SK-N-SH (cell line): ENCODE data around the gene SORBS1. TPM values are rescaled to one million over a fixed set of nuclear protein-coding genes. Genes with fewer than 3 reads are reported as not detected.

Experiments
- CTCF ChIA-PET: fragments of 300-600, 350-600 bp; formaldehyde crosslinking; extraction: SDS; loops from one replicate; lab custom pipeline; 2021; lab: Yijun Ruan, JAX
- POLR2A ChIA-PET: fragments of 350-600 bp; sonication (Branson Sonifier 250); formaldehyde crosslinking; extraction: SDS; loops from one replicate; lab custom pipeline; 2020; ENCODE audit warnings: antibody characterized with exemption, inconsistent platforms; lab: Yijun Ruan, JAX
- DNase-seq: peaks from one replicate; pipeline ENCODE4 v3.0.0; 2012
- H2AFZ ChIP-seq: fragments of 200-600 bp; sonication (generic); 2 replicates; pipeline ENCODE4 v1.8.1; 2016; ENCODE audit warnings: antibody characterized with exemption, mild to moderate bottlenecking, low read depth
- H3F3A ChIP-seq: fragments of 200-600 bp; sonication (generic); replicated peaks from 2 replicates; pipeline ENCODE3; 2016; ENCODE audit warnings: antibody characterized with exemption, mild to moderate bottlenecking; ENCODE audit not compliant: insufficient read depth
- H3K27ac ChIP-seq, 2 experiments: fragments of 200-500 bp in 1 of 2; fragments of 200-600 bp in 1 of 2; sonication (Bioruptor generic) in 1 of 2; sonication (generic), shearing (Covaris generic) in 1 of 2; 2 replicates each; pipeline versions ENCODE4 v1.5.1 to v1.6.1; 2014 to 2016; ENCODE audit warnings: low read depth in 2 of 2, inconsistent platforms in 1 of 2, low read length in 1 of 2, mild to moderate bottlenecking in 1 of 2, mixed read lengths in 1 of 2
- H3K27me3 ChIP-seq: fragments of 200-600 bp; sonication (generic), shearing (Covaris generic); 2 replicates; pipeline ENCODE4 v1.6.1; 2016; ENCODE audit warnings: mixed run types; ENCODE audit not compliant: insufficient read depth
- H3K36me3 ChIP-seq, 2 experiments: fragments of 200-500 bp in 1 of 2; fragments of 200-600 bp in 1 of 2; sonication (Bioruptor generic) in 1 of 2; sonication (generic) in 1 of 2; replicated peaks in 1 of 2; 2 replicates each; pipeline versions ENCODE3 to v1.5.1; 2014 to 2016; ENCODE audit warnings: low read length in 1 of 2, mild to moderate bottlenecking in 1 of 2; ENCODE audit not compliant: insufficient read depth in 2 of 2, control insufficient read depth in 1 of 2
- H3K4me1 ChIP-seq, 2 experiments: fragments of 200-500 bp in 1 of 2; fragments of 200-600 bp in 1 of 2; sonication (Bioruptor generic) in 1 of 2; sonication (generic), shearing (Covaris generic) in 1 of 2; 2 replicates each; pipeline versions ENCODE4 v1.5.1 to v1.6.1; 2014 to 2016; ENCODE audit warnings: low read depth in 1 of 2, low read length in 1 of 2, mixed run types in 1 of 2; ENCODE audit not compliant: insufficient read depth in 2 of 2, control insufficient read depth in 1 of 2
- H3K4me2 ChIP-seq: fragments of 200-600 bp; sonication (generic), shearing (Covaris generic); 2 replicates; pipeline ENCODE4 v1.6.1; 2017; ENCODE audit warnings: mixed run types
- H3K4me3 ChIP-seq, 2 experiments: fragments of 200-500 bp in 1 of 2; fragments of 200-600 bp in 1 of 2; sonication (Bioruptor generic) in 1 of 2; sonication (generic), shearing (Covaris generic) in 1 of 2; 2 replicates each; pipeline versions ENCODE4 v1.5.1 to v1.8.1; 2014 to 2016; ENCODE audit warnings: low read depth in 2 of 2, inconsistent platforms in 1 of 2, low read length in 1 of 2, mild to moderate bottlenecking in 1 of 2, mixed read lengths in 1 of 2, moderate library complexity in 1 of 2
- H3K79me2 ChIP-seq: fragments of 200-600 bp; sonication (generic); 2 replicates; pipeline ENCODE4 v1.8.1; 2017; ENCODE audit warnings: mild to moderate bottlenecking; ENCODE audit not compliant: insufficient read depth
- H3K9ac ChIP-seq: fragments of 200-600 bp; sonication (generic); 2 replicates; pipeline ENCODE4 v1.6.1; 2017; ENCODE audit warnings: mixed run types
- H3K9me2 ChIP-seq: fragments of 200-600 bp; sonication (generic); 2 replicates; pipeline ENCODE4 v1.6.1; 2017; ENCODE audit warnings: mixed run types
- H3K9me3 ChIP-seq: fragments of 200-600 bp; sonication (generic); 2 replicates; pipeline ENCODE4 v1.6.1; 2017; ENCODE audit warnings: mixed run types, mild to moderate bottlenecking, moderate library complexity
- H4K20me1 ChIP-seq: fragments of 200-600 bp; sonication (generic); 2 replicates; pipeline ENCODE4 v1.6.1; 2017; ENCODE audit warnings: mild to moderate bottlenecking, mixed run types; ENCODE audit not compliant: insufficient read depth
- CTCF ChIP-seq: fragments of 200-600 bp; sonication (generic); IDR thresholded peaks from 2 replicates; pipeline ENCODE4 v1.6.1; 2017; ENCODE audit warnings: antibody characterized with exemption, mild to moderate bottlenecking, moderate library complexity
- ELF1 ChIP-seq: IDR thresholded peaks from 2 replicates; pipeline ENCODE4 v1.4.0; 2012
- EP300 ChIP-seq, 2 experiments: IDR thresholded peaks; 2 replicates each; pipeline versions ENCODE4 v1.4.0 to v1.6.1; 2012; ENCODE audit warnings: borderline replicate concordance in 1 of 2, low read depth in 1 of 2, low read length in 1 of 2
- EZH2phosphoT487 ChIP-seq: fragments of 200-600 bp; sonication (generic); IDR thresholded peaks from 2 replicates; pipeline ENCODE4 v1.6.1; 2017; ENCODE audit warnings: low read depth, mixed run types, mild to moderate bottlenecking, antibody characterized with exemption, moderate library complexity, borderline replicate concordance
- FOSL2 ChIP-seq: IDR thresholded peaks from 2 replicates; pipeline ENCODE4 v1.4.0; 2012; ENCODE audit warnings: low read depth, mild to moderate bottlenecking, moderate library complexity, borderline replicate concordance
- FOXM1 ChIP-seq: IDR thresholded peaks from 2 replicates; pipeline ENCODE4 v1.4.0; 2012; ENCODE audit warnings: low read depth, mild to moderate bottlenecking
- GATA2 ChIP-seq: sonication (generic); formaldehyde crosslinking; IDR thresholded peaks from 2 replicates; pipeline ENCODE4 v1.5.0; 2020; ENCODE audit warnings: mild to moderate bottlenecking, missing genetic modification reagents
- MAX ChIP-seq: IDR thresholded peaks from 2 replicates; pipeline ENCODE4 v1.4.0; 2012; ENCODE audit warnings: low read depth
- MEF2A ChIP-seq: IDR thresholded peaks from 2 replicates; pipeline ENCODE4 v1.4.0; 2012; ENCODE audit warnings: low read depth, borderline replicate concordance
- MXI1 ChIP-seq: IDR thresholded peaks from 2 replicates; pipeline ENCODE4 v1.6.1; 2012; ENCODE audit warnings: mild to moderate bottlenecking, low read depth, low read length, improper control_type of control experiment
- NFIC ChIP-seq: IDR thresholded peaks from 2 replicates; pipeline ENCODE4 v1.4.0; 2012; ENCODE audit warnings: borderline replicate concordance
- NRF1 ChIP-seq: IDR thresholded peaks from 2 replicates; pipeline ENCODE4 v1.6.1; 2012; ENCODE audit warnings: low read depth, mild to moderate bottlenecking, low read length
- PBX3 ChIP-seq: IDR thresholded peaks from 2 replicates; pipeline ENCODE4; 2012
- RCOR1 ChIP-seq: fragments of 150-350 bp; IDR thresholded peaks from 2 replicates; pipeline ENCODE4 v1.6.1; 2017; ENCODE audit warnings: antibody characterized with exemption, low read length
- REST ChIP-seq: IDR thresholded peaks from 2 replicates; pipeline ENCODE4 v1.6.1; 2012; ENCODE audit warnings: mild to moderate bottlenecking, low read depth, low read length, moderate library complexity
- RXRA ChIP-seq: IDR thresholded peaks from 2 replicates; pipeline ENCODE4 v1.4.0; 2012; ENCODE audit warnings: low read depth, mild to moderate bottlenecking, borderline replicate concordance
- SIN3A ChIP-seq: IDR thresholded peaks from 2 replicates; pipeline ENCODE4 v1.6.1; 2012; ENCODE audit warnings: low read depth, mild to moderate bottlenecking, low read length, moderate library complexity, borderline replicate concordance
- SMC3 ChIP-seq: IDR thresholded peaks from 2 replicates; pipeline ENCODE4 v1.6.1; 2012; ENCODE audit warnings: low read depth, low read length, improper control_type of control experiment
- TAF1 ChIP-seq: IDR thresholded peaks from 2 replicates; pipeline ENCODE4 v1.6.1; 2012; ENCODE audit warnings: low read depth, mild to moderate bottlenecking, low read length, moderate library complexity, borderline replicate concordance
- TCF12 ChIP-seq: IDR thresholded peaks from 2 replicates; pipeline ENCODE4 v1.4.0; 2012
- USF1 ChIP-seq: IDR thresholded peaks from 2 replicates; pipeline ENCODE4 v1.4.0; 2012; ENCODE audit warnings: low read depth, borderline replicate concordance
- YY1 ChIP-seq: IDR thresholded peaks from 2 replicates; pipeline ENCODE4 v1.4.0; 2012; ENCODE audit warnings: low read depth, mild to moderate bottlenecking
- WGBS: methylation state at CpG from one replicate; pipeline ENCODE4 v1.1.6; 2017; ENCODE audit warnings: low lambda C conversion rate; 5-methylcytosine and 5-hydroxymethylcytosine counted together
- polyA plus RNA-seq, 3 experiments: library from polyadenylated mRNA; depleted of rRNA; stranded (reverse); fragments of >200 nt; gene quantifications; 2 replicates each; pipeline ENCODE4 v1.2.3, GENCODE V29; 2012

Gene SORBS1
- polyA plus RNA-seq, 1 of the 3 experiments (the other 2 are of a cell fraction), result 0.36 TPM

- no peak overlapping the region for H2AFZ ChIP-seq
- H3K4me2 ChIP-seq, result no peak overlapping the region
- H3K4me1 ChIP-seq, result no peaks in the 10 kb centered on the region; a peak in 1 of 4 replicates
- H3K4me3 ChIP-seq, result no peak overlapping the region
- H3K36me3 ChIP-seq, result no peaks in the 10 kb centered on the region
- H3F3A ChIP-seq, result no peaks in the 10 kb centered on the region
- no peak for TF ChIP-seq FOSL2
- no peak for TF ChIP-seq NRF1
- no peak for TF ChIP-seq MAX
- TF ChIP-seq TCF12, result no peak
- TF ChIP-seq EP300 (IDR thresholded peaks at IDR 0.05; ENCODE audit: borderline replicate concordance in 1 of 2, low read depth in 1 of 2, low read length in 1 of 2), result no peak
- no peak for TF ChIP-seq MXI1
- TF ChIP-seq YY1, result no peak
- no peak for TF ChIP-seq GATA2
- TF ChIP-seq ELF1, result no peak
- no peak for TF ChIP-seq SMC3
- TF ChIP-seq EZH2phosphoT487, result no peak
- no peak for TF ChIP-seq PBX3
- no peak for TF ChIP-seq FOXM1
- TF ChIP-seq NFIC, result no peak
- no peak for TF ChIP-seq CTCF
- H3K27ac ChIP-seq, result no peak overlapping the region
- H3K9ac ChIP-seq, result no peak overlapping the region
- H3K27me3 ChIP-seq, result no peaks in the 10 kb centered on the region
- no peaks in the 10 kb centered on the region for H3K79me2 ChIP-seq
- ChIA-PET POLR2A (no interaction called here), CTCF (no interaction called here)
- no peaks in the 10 kb centered on the region for H3K9me3 ChIP-seq
- no peaks in the 10 kb centered on the region for H4K20me1 ChIP-seq
- H3K9me2 ChIP-seq, result no peaks in the 10 kb centered on the region
- 63% methylated on average over 3 of the region's 3 CpGs for WGBS
- no peak for DNase-seq
Measured at GRCh38 chr10:95397747-95398146, 163.4 kb downstream of the SORBS1 start.

GRCh38 chr10:95395947-95396449 lies 165.2 kb downstream of the SORBS1 start:
- H2AFZ ChIP-seq, result no peak overlapping the region
- H3K27me3 ChIP-seq, result no peaks in the 10 kb centered on the region
- 75% methylated on average over 6 of the region's 10 CpGs for WGBS
- DNase-seq, result no peak
- no peak overlapping the region for H3K4me2 ChIP-seq
- H3F3A ChIP-seq, result no peaks in the 10 kb centered on the region
- no peaks in the 10 kb centered on the region for H3K9me2 ChIP-seq
- H3K4me1 ChIP-seq, result no peaks in the 10 kb centered on the region; a peak in 1 of 4 replicates
- no peaks in the 10 kb centered on the region for H3K36me3 ChIP-seq
- CTCF ChIA-PET, result interaction anchor here (1.0 to 2.1 kb wide), 4 partner anchors 21 to 205 kb away, joined by 3 to 6 read pairs (median 4); no protein-coding TSS in a partner anchor
- POLR2A ChIA-PET, result no interaction called here
- no peaks in the 10 kb centered on the region for H3K79me2 ChIP-seq
- H3K4me3 ChIP-seq, result no peak overlapping the region
- no peak overlapping the region for H3K27ac ChIP-seq
- no peaks in the 10 kb centered on the region for H3K9me3 ChIP-seq
- H3K9ac ChIP-seq, result no peak overlapping the region
- H4K20me1 ChIP-seq, result no peaks in the 10 kb centered on the region
- TF ChIP-seq SIN3A, result no peak
- no peak for TF ChIP-seq MAX
- no peak for TF ChIP-seq MEF2A
- TF ChIP-seq TCF12, result no peak
- TF ChIP-seq REST, result no peak
- no peak for TF ChIP-seq RCOR1
- no peak for TF ChIP-seq USF1
- no peak for TF ChIP-seq ELF1
- no peak for TF ChIP-seq NRF1
- no peak for TF ChIP-seq TAF1
- TF ChIP-seq RXRA, result no peak
- TF ChIP-seq MXI1, result no peak
